Measurements from ENCODE around the gene ABCC12. TPM values are rescaled to one million over a fixed set of nuclear protein-coding genes. Genes with fewer than 3 reads are reported as not detected.

Gene ABCC12
- total and polyA plus RNA-seq, 10 of the 15 experiments (the other 5 are each of a cell fraction or from before 2014, with no cell fraction given), result 0.02 to 0.03 (median 0.03) TPM; not detected in 6

DNA sequence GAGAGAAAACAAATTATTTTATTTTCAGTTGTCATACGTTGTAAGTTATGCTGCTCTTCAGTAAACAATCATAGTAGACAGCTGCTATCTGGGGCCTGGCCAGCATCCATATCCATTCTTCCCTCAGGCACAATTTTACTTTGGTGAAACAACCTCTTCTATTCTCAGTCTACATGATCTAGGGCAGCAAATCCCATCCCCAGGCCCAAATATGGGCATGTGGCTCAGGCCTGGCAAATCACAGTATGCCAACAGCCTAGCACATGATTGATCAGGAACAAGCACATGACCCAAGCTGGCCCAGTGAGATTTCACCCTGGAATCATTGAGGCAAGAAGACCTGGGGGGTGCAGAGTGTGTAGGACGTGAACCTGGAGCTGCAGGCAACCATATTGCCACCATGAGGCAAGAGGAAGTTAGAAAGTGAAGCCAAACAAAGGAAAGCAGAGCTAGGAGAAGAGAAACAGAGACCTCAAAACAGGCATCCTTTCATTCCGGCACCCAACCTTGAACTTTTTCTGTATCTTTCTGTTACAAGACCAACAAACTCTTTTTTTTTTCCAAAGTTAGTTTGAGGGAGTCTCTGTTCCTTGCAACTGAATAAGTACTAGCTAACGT lies 10.3 kb upstream of the ABCC12 start:
- RAD21 ChIA-PET (ENCODE audit: unreplicated experiment), result interaction anchor here (0.6 to 2.9 kb wide), 7 partner anchors 457 to 1295 kb away, joined by 3 to 10 read pairs (median 4); partner anchors contain the start of gene NETO2
- peak; percentile 64 for ATAC-seq
- H3K36me3 ChIP-seq (ENCODE audit: control insufficient read depth in 2 of 2, insufficient read depth in 2 of 2, low read length in 1 of 2), result no peaks in the 10 kb centered on the region

More for the DNA sequence above, 10.3 kb upstream of the ABCC12 start:
- H4K20me1 ChIP-seq (ENCODE audit: control insufficient read depth, insufficient read depth), result no peaks in the 10 kb centered on the region
- no peak overlapping the region for H3K27ac ChIP-seq (ENCODE audit: control insufficient read depth, insufficient read depth)
- TF ChIP-seq ZZZ3 (IDR thresholded peaks at IDR 0.05; ENCODE audit: control insufficient read depth, insufficient read length, low read depth) (no peak), NFYB (IDR thresholded peaks at IDR 0.05; ENCODE audit: insufficient read depth, low read depth, low read length) (0 out of 2 replicates have a peak, but pooled peaks have one; percentile 28), SMARCA5 (IDR thresholded peaks at IDR 0.05) (no peak), SRF (IDR thresholded peaks at IDR 0.05; ENCODE audit: low read depth in 2 of 2, low read length in 2 of 2) (peak; percentile 92 to 96)
- TF ChIP-seq, protein P1, sequence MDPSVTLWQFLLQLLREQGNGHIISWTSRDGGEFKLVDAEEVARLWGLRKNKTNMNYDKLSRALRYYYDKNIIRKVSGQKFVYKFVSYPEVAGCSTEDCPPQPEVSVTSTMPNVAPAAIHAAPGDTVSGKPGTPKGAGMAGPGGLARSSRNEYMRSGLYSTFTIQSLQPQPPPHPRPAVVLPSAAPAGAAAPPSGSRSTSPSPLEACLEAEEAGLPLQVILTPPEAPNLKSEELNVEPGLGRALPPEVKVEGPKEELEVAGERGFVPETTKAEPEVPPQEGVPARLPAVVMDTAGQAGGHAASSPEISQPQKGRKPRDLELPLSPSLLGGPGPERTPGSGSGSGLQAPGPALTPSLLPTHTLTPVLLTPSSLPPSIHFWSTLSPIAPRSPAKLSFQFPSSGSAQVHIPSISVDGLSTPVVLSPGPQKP (IDR thresholded peaks at IDR 0.05; ENCODE audit: low read depth, low read length), result 0 out of 2 replicates have a peak, but pooled peaks have one; percentile 18
- SMC1A ChIA-PET (ENCODE audit: uncharacterized antibody, unreplicated experiment), result interaction anchor here (0.7 to 1.2 kb wide), 5 partner anchors 17 to 1218 kb away, joined by 3 to 4 read pairs (median 3); no protein-coding TSS in a partner anchor
- CTCF ChIA-PET, result interaction anchor here (0.6 to 3.8 kb wide), 21 partner anchors 8 to 1128 kb away, joined by 3 to 28 read pairs (median 6); partner anchors contain the start of genes ABCC12 and NETO2
- no peak overlapping the region for H3K4me3 ChIP-seq
- intact Hi-C loops (cut with micrococcal nuclease; ENCODE audit: unreplicated experiment), result loop anchor here (5.0 to 10.0 kb wide), 2 partner anchors 1314 to 1331 kb away; partner anchors contain the start of gene C16orf87
- H3K79me2 ChIP-seq (ENCODE audit: control insufficient read depth, insufficient read depth, low read length), result no peaks in the 10 kb centered on the region
- no peak overlapping the region; the same call in 1 of the 2 replicates for H2AFZ ChIP-seq (ENCODE audit: control insufficient read depth, low read depth, low read length)
- H3K27me3 ChIP-seq (replicated peaks in 1 of 2; ENCODE audit: control insufficient read depth in 2 of 2, insufficient read depth in 2 of 2, low read length in 1 of 2), result no peaks in the 10 kb centered on the region
- POLR2A ChIA-PET, result no interaction called here
- 59% methylated on average over 4 of the region's 4 CpGs for WGBS (ENCODE audit: insufficient coverage, insufficient replicate concordance, low lambda C conversion rate, missing lambda C conversion rate)
- peak; percentile 27 for FAIRE-seq
- in situ Hi-C loops (cut with MboI), result loop anchor here (5.0 to 10.0 kb wide), 2 partner anchors 1214 to 1311 kb away; no protein-coding TSS in a partner anchor
- no peak for DNase-seq (ENCODE audit: low read depth, low spot score)
- H3K9me3 ChIP-seq (replicated peaks; ENCODE audit: control insufficient read depth, insufficient read depth, low read length), result no peaks in the 10 kb centered on the region
- no TSS peak for BruUV-seq (replicated peaks)
- H3K4me2 ChIP-seq (ENCODE audit: control insufficient read depth, insufficient read depth), result no peak overlapping the region
- H3K9ac ChIP-seq (ENCODE audit: control insufficient read depth, insufficient read depth, low read length), result no peak overlapping the region
- peaks cover 8% of the 10 kb centered on the region; the same call in 1 of the 2 replicates for H3K4me1 ChIP-seq (ENCODE audit: control insufficient read depth, insufficient read depth, low read length)

All from GM12878 (cell line).